NOMO-1 treated with dmso at 0.1 percent for 144 hours (cell line): Measurements from ENCODE around the gene EPGN.

Source experiments
- DNase-seq: peaks from one replicate; lab custom pipeline; 2025; ENCODE audit not compliant: unreplicated experiment; lab: John Stamatoyannopoulos, UW

The EPGN gene, protein sequence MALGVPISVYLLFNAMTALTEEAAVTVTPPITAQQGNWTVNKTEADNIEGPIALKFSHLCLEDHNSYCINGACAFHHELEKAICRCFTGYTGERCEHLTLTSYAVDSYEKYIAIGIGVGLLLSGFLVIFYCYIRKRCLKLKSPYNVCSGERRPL

DNA sequence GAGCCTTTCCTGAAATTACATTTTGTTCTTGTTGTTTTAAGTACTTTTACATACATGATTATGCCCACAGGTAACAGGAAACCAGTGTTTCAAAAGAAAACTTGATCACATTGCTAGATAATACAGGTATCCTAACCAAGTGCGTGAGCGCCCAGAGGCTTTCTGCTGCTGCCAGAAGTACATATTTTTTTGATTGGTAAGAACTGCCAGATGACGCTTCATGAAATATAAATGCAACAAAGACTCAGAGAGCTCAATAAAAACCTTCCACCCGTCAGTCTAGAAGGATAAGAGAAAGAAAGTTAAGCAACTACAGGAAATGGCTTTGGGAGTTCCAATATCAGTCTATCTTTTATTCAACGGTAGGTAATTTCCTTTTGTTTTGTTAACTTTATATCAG lies at the start of gene EPGN:
Gene EPGN, plus strand, starts transcription at position 256 of the 400 bp plus-strand sequence. Its CDS starts 64 bp downstream, at position 320.
- DNase-seq, result no peak

DNA sequence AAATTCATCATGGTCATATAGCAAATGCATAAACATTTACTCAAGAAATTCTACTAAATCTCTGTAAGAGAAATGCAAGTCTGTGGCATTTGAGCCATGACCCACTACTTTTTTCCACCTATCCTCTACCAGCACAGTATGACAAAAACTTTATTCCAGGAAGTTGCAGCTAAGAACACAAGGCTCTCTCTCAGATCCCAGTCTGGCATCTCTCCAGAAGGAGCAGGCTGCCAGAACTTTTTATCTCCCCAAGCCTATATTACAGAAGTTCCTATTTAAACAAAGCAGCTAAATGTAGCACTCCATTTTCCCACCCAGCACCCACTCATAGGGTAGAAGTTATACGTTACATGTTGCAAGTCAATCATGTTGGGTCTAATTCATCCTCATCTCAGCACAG lies 49.3 kb upstream of the EPGN start:
- DNase-seq, result no peak

DNA sequence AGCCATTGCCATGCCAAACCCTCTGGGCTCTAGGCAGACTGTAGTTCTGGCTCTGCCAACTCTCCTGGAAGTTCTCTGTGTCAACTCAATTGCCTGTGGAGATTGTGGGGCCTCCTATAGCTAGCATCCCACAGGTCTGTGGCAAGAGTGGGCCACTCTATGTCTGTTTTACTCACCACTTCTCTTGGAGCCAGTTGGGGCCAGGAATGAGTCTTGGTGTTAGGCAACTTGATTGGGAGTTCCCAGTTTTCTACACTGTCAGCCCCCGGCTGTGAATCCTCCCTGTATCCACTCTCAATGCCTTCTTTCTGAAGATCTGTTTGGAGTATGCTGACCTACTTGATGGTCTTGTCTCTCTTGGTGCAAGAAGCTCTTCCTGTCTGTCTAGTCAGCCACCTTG lies 48.2 kb upstream of the EPGN start:
- no peak for DNase-seq

DNA sequence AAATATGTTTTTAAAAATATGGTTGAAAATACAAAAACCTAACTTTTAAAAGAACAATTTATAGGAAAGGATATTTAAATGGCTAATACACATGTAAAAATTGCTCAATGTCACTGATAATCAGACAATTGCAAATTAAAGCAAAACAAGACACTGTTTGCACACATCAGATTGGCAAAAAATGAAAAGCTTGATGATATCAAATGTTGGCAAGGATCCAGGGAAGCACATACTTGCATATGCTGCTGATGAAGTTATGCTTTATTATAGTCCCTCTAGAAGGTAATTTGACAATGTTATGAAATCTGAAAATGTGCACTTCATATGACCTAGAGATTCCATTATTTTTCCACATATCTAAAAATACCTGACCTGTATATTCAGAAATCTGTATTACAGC lies 45.7 kb upstream of the EPGN start:
- DNase-seq, result no peak

DNA sequence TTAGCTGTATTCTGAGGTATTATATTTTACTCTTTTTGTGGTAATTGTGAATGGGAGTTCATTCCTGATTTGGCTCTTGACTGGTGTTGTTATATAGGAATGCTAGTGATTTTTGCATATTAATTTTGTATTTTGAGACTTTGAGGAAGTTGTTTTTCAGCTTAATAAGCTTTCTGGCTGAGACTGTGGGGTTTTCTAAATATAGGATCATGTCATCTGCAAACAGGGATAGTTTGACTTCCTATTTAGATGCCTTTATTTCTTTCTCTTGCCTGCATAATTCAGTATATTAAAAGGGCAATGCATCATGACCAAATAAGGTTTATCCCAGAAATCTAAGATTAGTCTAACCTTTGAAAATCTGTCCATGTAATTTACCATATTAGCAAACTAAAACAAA lies 44.7 kb upstream of the EPGN start:
- DNase-seq, result no peak

DNA sequence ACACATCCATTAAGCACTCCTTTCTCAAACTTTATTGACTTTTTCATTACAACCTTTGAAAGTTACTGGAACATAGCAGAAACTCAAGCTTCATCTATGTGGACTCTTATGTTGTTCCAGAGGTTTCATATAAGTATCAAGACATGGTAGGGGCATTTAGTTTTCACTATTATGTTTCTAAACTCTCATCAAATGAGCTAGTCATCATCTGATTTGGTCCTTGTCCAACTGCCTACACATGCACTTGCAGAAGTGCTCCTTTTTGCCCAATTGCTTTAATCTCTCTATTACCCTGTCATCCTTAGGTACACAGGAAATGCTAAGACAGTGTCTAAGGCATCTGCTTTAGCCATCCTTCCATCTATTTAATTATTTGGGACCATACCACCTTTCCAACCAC lies 42.2 kb upstream of the EPGN start:
- no peak for DNase-seq

DNA sequence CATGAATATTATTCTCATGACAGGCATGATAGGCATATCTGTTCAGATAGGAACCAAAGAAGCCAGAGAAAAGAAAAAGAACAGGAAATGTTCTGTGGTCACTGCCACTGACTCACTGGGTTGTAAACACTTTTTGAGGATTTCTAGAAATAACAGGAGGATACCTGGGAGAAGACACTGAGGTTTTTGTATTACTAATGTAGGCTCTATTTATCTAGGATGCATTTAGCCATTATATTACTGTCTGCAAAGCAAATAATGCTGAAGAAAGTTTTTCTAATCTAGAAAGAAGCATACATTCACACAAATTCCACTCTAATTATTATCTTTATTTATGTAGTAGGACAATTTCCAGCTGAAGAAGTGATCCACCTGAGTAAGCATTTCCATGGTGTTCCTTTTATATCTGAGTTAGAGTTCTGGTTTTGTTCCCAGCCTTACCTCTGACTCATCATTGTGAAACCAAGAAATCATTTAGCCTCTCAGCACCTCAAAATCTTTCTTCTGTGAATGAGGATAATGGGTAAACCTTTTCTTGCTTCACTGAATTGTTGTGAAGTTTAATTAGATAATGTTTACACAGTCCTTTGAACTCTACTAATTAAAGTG lies 40.2 kb upstream of the EPGN start:
- no peak for DNase-seq

DNA sequence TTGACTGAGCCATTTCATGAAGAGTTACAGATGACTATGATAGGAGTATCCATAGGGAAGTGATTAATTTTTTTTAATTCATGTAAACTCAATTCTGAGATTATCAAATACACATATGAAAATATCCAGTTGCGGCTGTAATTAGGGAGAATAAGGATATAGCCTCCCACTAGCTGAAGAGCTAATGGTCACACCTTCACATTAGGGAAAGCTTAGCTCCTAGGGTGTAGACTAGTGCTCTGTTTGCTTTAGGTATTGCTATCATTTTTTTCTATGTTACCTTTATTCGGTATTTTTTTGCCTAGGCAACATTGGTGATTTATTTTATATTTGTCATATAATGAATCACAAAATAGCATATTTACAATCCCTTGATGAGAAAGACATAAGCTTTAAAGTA lies 39.6 kb upstream of the EPGN start:
- DNase-seq, result no peak

DNA sequence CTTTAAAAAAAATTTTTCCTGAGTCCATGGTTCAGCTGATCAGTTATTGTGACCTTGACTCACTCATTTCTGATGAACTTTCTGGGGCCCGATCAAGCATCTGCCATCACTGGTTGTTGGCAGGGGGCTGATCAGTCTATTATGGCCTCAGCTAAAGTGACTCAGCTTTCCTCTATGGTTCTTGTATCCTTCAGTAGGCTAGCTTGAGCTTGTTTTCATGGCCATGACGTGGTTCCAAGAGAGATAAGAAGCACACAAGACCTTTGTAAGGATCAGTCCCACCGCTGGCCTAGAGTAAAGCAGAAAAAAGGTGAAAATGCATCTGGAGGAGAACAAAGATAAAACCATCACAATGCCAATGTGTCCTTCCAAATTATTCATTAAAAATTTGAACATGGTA lies 29.8 kb upstream of the EPGN start:
- DNase-seq, result no peak

DNA sequence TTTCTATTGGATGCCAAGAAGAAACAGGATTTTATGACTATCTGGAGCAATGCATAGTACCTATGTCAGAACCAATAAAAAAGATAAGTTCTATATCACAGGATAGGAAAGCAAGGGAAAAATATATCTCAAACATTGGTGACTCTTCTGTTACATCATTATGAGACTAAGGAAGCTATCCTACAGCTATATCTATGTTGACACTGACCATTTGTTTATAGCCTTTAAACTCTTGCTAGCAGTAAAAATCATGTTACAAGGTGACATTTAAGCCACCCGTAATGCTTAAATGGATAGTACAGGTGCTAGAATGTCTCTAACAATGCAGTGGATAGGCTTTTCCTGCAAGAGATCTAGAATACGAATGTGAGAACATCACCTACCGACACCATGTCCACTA lies 28.6 kb upstream of the EPGN start:
- no peak for DNase-seq

DNA sequence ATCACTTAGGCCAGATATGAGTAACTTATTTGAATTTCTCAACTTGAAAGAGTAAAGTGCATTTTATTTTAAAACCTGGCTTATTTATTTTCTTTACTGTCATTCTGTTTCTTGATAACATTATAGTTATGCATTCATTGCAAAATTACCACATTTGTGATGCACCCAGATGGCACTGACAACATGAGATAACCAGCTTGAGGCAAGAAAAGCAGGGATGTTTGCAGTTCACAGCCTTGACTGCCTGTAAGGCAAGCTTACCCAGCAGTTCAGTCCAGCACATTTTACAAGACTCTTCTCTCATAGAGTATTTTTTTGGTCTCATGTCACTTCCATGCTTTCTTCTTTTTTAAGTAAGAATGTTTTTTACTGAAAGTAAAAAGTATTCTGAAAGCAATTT lies 25.3 kb upstream of the EPGN start:
- DNase-seq, result no peak

DNA sequence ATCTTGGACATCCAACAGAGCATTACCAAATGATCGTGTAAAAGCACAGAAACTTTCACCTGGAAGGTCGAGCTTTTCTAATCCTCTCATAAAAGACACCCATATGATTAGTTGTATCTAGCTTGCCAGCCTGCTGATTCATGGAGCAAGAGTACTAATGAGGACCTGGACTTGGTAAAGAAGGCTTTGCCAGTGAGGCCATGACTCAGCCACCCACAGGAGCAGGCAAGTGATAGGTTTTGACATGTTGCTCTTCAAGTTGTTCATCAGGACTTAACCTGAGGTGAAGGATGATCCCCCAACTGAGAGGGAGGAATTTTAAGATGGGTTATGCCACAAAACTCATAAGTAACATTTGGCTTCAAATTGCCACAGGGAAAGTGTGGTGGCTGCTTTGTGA lies 24.7 kb upstream of the EPGN start:
- no peak for DNase-seq

DNA sequence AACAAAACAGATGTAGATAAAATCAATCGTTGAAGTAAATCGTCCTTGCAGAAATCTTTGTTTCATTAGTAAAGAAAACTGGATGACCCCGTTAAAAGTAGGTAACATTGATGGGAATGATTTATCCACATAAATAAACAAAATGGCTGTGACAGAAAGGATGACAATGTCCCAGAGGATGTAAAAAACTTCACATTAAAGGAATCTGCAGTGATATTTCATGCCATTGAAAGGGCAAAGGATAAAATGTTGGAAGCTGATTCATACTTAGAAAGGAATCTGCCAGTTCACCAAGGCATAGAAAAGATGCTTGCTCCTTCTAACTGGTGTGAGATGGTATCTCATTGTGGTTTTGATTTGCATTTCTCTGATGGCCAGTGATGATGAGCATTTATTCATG lies 24.2 kb upstream of the EPGN start:
- DNase-seq, result no peak

DNA sequence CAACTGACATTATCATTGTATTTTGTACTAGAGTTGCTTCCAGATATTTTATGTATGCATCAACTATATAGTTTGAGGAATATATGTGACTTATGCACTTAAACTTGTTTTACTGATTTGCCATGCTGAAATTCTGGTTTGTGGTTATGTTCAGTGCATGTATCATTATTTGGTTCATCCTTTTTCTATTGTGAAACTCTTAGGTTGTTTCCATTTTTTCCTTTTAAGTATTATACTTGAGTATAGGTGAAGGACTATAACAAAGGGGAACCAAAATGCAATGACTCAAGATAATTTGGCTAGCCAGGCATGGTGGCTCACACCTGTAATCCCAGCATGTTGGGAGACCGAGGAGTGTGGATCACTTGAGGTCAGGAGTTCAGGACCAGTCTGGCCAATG lies 21.1 kb upstream of the EPGN start:
- no peak for DNase-seq

DNA sequence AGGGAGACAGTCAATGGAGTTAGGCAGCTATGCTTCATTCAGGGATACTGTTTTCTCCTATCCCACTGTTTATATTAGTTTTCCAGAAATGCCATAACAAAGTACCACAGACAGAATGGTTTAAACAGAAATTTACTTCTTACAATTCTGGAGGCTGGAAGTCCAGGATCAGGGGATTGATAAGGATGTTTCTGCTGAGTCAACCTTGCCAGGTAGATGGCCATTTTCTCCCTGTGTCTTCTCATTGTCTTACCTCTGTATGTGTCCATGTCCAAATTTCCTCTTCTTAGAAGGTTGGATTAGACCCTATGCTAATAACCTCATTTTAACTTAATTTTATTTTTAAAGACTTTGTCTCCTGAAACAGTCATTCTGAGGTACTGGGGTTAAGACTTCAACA lies 20.5 kb upstream of the EPGN start:
- no peak for DNase-seq

DNA sequence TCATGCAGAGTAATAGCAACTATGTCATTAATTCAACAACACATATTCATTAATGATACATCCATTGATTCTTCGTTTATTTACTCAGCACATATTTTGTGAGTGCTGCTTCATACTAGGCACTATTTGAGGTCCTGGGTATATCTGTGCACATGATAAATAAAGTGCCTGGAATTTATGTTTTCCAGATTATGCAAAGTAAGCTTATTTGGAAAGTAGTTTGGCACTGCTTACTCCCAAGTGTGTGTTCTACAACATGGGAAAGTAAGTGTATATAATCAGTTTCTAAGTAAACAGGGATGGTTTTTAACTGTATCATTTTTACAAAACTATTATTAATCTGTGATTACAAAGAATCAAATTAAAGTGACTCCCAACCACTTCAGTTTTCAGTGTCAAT lies 16.8 kb upstream of the EPGN start:
- no peak for DNase-seq

DNA sequence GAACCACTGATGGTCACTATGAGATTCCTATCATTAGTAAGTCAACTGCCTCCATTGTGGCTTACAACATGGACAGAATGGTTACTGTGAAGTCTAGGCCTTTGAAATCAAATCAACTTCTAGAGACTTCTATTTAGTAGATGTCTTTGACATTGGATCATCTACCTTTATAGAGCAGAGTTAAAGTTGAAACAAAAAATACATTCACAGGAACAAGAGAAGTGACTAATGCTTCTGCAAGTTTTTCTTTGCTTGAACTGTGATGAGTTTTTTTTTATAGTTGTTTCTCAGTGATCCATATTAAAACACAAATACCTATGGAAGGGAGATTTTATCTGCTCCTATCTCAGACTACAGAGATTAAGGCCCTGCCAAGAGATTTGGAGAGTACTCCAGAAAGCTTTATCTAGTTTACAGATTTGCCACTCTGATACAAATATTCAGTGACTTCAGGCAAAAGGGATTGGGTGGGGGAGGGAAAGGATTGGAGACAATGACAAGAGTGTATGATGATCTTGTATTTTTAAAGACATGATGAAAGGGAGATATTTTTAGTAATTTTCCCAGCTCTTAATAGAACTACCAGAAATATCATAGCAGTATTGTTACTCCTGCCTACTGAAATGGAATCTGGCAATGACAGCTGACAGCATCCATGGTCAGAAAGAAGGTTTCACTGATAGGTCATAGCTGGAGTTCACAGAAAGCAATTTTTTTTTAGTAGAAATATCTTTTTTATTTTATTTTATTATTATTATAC lies 16.0 kb upstream of the EPGN start:
- DNase-seq, result no peak

DNA sequence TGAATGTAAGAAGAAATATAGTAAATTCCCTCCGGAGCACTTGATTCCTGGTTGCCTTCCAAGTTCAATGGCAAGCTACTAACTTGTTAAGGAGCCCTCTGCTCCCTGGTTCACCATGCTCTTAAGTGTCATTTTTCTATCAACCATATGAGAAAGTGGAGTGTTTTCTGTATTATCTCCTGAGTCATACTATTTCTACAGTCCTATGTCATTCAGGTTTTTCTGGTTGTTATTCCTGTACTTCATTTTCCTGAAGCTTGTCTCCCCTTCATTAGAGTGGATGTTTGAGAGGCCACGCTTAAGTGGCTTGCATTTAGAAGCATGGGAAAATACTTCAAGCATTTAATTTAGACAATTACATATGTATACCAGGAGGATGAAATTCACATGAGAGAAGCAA lies 14.7 kb upstream of the EPGN start:
- DNase-seq, result no peak

DNA sequence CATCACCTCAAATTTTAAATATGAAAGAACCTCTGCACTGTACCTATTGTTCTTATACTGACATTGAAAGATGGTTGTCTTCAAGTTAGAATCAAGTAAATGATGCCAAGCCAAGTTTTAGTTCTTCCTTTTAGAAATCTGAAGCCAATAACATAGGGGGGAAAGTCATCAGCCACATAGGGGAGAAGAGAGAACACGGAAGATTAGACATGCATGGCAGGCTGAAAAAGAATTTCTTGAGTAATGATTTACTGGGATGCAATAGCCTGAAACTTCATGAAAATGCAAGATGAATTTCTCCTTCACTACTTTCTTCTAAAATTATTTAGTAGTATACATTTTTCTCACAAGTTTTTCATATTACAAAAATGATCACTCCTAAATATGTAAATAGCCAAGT lies 13.6 kb upstream of the EPGN start:
- DNase-seq, result no peak

DNA sequence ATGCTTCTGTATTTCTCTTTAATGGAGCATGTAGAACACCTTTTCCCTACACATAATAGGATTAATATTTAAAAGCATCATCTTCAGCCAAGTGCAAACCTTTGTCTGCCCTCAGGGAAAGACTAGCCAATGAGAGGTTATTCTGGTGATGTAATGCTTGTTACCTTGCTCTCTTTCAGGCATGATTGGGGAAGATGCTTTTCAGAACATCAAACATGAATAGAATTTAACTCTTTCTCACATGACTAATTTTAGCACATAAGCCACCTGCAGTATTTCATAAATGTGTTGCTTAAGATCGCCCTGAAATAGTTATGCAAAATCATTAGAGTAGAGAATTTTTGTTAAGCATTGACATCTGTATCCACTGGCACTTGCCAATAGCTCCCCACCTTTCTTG lies 10.7 kb upstream of the EPGN start:
- no peak for DNase-seq

DNA sequence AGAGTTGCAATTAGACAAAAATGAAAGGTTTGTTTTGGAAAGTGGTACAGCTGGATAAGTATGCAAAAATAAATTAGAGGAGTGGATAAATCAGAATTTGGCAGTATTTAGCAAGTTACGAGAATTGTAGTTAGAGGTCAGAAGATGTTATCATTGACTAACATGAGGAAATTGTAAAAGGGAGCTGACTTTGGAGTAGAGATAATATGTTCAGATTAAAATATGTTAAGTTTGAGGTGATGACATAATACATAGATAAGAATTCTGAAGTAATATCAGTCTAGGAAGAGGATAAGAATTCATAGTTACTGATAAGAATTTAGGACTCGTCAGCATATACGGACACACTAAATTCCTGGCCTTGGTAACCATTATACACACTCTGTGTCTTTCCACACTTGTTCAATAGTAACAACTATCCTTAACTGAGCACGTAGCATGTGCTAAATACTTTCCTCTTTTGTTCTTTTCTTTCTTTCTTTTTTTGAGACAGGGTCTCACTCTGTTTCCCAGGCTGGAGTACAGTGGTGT lies 4.1 kb upstream of the EPGN start:
- DNase-seq, result no peak

DNA sequence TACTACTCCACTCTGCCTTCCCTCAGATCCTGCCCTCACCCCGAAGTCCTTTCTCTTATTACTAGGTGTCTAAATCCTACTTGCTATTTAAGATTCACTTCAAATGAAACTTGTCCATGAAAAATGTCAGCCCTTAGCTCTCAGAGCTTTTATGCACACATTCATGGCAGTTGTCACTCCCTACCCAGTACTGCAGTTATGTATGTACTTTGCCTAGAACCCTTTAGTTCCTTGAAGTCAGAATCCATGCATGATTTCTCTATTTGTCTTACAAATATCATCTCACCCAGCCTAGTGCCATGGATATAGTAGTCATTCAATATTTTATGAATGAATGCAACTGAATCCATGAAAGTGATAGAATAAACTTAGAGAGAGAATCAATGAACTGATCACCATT lies 3.3 kb upstream of the EPGN start:
- no peak for DNase-seq

DNA sequence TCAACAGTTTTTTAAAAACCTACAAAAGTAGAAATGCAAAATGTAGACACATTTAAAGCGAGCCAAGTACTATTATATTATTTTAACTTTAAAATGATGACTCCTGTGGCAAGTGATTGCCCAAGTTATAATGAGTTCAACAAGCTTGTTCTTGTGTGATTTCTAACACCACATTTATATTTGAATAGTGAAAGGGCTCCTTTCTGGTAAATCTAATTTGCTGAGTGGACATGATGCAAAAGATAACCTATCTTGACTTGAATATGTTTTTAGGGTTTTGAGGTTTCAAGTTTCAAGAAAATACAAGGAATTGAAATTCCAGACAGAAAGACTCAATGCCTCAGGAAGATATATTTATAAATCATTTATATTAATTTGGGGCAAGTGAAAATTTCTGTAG lies 1.1 kb upstream of the EPGN start:
- DNase-seq, result no peak
